ENCODE data around the gene IFITM1.
"Not testable (repeated sequence)": the region's sequence is repeated elsewhere in the genome, so short reads cannot be mapped to it uniquely, and the experiment has no call there.

The IFITM1 gene

DNA sequence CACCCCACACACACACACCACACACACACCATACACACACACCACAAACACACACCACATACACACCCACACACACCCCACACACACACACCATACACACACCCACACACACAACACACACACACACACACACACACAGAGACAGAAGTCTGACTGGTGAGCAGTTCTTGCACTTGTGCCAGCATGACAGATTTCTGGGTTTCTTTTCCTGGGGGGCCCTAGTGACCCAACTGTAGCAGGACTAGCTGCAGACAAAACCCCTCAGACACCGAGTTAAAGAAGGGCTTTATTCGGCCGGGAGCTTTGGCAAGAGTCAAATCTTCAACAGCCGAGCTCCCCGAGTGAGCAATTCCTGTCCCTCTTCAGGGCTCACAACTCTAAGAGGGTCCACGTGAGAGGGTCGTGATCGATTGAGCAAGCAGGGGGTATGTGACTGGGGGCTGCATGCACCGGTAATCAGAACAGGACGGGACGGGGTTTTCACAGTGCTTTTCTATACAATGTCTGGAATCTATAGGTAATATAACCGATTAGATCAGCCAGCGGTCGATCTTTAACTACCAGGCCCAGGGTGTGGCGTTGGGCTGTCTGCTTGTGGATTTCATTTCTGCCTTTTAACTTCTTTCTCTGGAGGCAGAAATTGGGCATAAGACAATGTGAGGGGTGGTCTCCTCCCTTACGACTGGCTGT lies 36.3 kb downstream of the IFITM1 start:
- not testable (repeated sequence) for DNase-seq

DNA sequence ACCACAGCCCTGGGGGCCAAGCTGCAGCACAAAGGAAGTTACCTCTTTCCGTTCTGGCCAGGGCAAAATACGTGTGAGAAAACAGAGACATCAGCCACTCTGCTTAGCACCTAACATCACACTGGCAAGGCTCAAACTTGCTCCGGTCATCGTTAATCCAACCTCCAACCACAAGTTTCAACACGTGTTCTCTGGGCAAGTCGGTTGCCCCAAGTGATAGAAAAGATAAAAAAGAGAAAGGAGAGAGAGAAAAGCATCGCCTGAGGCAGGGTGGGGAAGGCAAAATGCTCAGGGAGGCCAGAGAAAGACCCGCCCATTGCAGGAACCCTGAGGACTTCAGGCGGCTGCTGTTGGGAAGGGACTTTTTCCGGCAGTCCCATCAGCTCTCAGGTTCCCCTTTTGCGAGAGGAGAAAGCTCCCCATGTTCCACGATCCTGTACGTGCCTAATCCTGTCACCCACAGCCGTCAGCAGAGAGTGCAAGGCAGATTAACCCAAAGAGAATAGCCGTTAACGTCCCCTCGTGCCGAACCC lies 36.9 kb downstream of the IFITM1 start:
- no peak for DNase-seq

DNA sequence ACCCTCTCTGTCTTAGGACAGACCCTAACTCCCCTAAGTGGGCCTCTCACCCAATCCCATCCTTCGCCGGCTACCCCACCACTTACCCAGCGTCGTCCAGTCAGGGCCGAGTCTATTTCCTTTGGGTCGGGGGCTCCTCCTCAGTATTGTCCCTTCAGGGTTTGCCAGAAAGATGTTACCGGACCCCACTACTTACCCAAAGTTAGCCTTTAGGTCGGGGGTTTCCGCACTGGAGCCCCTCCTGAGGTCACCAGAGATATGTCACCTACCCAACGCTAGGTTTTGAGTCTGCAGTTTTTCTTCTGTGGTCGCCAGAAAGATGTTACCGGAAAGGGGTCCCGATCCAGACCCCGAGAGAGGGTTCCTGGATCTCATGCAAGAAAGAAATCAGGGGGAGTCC lies 37.6 kb downstream of the IFITM1 start:
- DNase-seq: no peak

DNA sequence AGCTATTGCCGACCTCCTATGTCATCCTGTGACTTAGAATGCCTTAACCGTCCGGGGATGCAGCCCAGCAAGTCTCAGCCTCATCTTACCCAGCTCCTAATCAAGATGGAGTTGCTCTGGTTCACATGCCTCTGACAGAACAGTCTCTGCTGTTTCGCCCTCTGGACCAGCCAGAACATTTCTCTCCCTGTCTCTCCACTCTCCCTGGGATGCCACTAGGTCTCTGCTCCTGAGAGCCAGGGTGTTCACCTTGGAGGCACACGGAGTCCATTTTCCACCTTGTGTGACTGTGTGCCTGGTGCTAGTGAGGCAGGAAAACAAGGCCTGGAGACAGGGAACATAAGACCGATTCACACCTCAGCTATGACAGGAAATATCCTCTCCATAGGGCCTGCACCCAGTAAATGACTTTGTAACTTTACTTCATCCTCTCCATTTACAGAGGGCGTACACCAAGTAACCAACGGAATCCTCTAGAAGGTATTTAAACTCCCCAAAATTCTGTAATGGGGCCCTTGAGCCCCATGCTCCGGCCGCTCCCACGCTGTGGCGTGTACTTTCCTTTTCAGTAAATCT lies 38.7 kb downstream of the IFITM1 start:
- DNase-seq: no peak

- no peak for DNase-seq
These were observed 39.5 kb downstream of the IFITM1 start for GRCh38 chr11:353179-353873.

DNA sequence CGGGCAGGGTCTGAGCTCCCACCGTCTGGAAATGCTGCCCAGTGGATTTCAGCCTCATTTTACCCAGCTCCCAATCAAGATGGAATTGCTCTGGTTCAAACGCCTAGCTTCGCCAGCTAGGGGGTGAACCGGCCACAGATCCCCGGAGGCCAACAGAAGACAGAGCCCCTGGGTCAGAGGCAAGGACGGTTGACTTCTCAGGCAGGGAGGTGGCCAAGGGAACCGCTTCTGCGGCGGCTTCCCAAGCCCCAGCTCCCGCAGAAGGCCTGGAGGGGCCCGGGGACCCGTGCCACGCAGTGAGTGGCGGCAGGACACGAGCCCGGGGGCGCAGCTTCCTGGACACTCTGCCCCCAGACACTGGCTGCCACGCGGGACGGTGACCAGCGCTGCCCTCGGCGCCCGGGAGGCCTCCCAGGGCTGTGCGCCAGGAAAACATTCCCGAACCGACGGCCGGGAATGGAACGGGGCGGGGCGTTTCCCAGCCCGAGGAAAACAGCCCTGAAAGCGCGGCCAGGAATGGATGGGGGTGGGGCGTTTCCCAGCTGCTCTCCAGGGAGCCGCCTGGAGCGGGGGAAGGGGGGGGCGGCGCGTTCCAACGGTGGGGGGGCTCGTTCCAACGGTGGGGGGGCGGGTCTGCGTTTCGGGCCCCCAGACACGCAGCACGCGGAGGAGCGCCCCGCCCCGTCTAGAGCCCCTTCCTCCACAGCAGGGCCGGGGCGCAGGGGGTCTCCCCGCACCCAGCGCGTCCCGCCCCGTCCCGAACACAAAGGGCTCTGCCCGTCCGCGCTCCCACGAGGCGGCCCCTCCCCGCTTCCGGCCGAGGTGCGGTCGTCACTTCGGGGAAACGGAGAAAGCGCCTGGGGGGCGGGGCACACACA lies 42.0 kb downstream of the IFITM1 start:
- DNase-seq: peak; percentile 76 to 87 (median 80)

DNA sequence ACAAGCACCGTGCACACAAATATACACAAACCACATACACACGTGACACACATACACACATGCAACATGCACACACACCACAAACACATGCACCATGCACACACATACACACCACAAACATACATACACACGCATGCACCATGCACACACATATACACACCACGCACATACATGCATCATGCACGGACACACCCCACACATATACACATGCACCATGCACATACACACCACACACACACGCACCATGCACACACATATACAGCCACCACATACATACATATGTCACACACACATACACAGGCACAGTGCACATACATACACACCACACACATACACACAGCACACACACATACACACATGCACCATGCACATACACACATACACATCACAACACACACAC lies 42.8 kb downstream of the IFITM1 start:
- no peak for DNase-seq

GRCh38 chr11:357582-357981 lies 43.7 kb downstream of the IFITM1 start:
- DNase-seq: no peak

DNA sequence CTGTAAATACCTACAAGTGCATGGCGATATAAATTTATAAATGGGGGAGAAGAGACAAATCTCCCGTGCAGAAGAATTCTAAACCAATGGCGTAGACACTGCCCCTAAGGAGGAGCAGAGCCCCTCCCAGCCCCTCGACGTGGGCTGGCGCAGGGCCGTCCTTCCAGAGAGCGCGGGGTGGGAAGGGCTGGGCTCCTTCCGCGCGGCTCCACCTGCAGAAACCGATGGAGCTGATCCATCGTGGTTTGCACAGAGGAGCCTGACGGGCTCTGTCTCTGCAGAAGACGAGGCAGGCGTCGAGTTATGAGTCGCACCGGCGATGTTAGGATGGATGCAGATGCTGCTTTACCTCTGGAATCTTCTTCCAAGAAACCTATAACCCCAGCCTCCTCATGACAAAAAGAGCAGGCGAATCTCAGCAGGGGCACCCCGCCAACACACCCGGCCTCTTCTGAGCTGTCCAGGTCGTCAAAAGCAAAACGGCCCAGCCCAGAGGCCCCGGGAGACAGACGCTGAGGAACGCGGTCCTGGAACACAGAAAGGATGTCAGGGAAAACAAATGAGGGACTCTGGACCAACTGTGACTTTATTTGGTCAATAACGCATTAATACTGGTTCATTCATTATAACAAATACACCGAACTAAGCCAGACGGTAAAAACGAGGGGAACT lies 44.4 kb downstream of the IFITM1 start:
- DNase-seq: no peak

DNA sequence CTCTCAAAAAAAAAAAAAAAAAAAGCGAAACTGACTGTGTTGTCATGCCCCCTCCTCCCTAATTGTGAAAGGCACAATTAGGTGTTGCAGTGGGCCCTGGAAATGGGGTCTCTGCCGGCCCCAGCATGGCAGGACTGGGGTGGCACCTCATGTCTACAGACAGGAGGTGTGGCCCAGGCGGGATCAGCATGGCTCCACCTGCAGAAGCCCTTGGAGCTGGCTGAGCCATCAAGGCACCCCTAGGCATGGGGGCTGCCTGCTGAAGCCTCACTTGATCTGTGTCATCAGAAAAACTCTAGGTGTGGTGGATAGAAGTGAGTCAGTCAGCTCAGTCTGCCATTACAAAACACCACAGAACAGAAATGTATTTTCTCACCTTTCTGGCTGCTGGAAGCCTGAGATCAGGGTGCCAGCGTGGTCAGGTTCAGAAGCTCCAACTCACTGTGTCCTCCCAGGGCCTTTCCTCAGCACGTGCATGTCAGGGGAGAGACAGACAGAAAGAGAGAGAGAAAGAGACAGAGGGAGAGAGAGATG lies 45.4 kb downstream of the IFITM1 start:
- DNase-seq: no peak

DNA sequence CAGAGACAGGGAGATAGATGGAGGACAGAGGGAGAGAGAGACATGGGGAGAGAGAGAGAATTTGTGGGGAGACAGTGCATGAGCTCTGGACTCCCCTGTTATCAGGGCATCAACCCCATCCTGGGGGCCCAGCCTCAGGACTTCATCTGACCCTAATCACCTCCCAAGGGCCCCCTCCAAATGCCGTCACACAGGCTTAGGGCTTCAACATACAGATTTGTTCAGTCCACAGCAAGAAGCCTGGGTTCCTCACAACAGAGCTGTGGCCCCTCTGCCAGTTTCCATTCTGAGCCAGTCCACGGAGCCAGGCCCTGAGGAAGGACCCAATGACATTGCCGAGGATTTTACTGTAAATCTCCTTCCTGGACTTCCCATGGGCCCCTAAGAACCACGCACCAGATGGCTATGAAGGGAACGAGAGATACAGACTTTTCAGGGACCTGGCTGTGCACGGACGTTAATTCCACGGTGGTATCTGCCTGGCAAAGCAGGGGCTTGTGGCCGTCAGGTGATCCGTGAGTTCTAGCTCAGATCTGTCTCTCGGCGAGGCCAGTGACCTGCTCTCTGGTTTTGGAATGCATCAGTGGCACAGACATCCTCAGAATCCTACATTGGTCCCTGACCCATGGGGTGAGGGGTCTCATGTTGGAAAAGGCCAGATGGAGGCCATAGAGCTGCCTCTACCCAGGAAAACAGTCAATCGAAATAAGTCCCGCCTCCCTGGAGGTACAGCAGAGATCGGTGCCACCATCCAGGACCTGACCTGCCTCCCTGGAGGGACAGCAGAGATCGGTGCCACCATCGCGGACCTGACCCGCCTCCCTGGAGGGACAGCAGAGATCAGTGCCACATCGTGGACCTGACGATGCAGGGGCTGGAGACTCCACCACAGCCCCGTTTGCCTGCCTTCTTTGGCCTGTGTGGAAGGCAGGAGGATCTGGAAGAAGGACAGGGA lies 46.8 kb downstream of the IFITM1 start:
- no peak for DNase-seq

DNA sequence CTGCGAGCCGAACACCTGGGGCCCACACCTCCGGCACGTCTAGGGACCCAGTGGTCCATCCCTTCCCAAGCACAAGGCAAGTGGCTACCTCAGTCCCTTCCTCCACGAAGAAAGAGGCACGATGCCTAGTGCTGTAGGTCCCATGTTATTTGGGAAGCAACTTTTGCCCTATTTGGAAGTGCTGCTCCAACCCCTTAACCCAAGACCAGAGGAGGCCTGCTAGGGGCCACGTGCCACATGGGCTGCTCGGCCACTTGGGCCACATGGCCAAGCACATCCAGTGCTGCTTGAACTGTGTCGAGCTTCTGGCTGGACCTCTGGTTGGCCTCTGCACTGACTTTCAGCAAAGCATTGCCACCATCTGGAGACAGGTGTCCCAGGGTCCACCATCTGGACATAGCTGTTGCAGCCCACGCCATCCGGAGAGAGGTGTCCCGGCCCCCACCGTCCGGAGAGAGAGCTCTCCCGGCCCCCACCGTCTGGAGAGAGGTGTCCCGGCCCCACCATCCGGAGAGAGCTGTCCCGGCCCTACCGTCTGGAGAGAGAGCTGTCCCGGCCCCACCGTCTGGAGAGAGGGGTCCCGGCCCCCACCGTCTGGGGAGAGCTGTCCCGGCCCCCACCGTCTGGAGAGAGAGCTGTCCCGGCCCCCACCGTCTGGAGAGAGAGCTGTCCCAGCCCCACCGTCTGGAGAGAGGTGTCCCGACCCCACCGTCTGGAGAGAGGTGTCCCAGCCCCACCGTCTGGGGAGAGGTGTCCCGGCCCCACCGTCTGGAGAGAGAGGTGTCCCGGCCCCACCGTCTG lies 49.0 kb downstream of the IFITM1 start:
- DNase-seq: no peak

GRCh38 chr11:363443-363805 lies 49.6 kb downstream of the IFITM1 start:
- not testable (repeated sequence) for DNase-seq

GRCh38 chr11:363948-364761 lies 50.3 kb downstream of the IFITM1 start:
- DNase-seq: peak in 3 of 4 experiments; percentile 21 to 51 (median 46)

Data from activated CD4-positive, CD25-positive, alpha-beta regulatory T cell (primary cell).